Peyer's patch (tissue), 4 donors: ENCODE measurements around the gene TSHZ3.

Source experiments
- CTCF ChIP-seq, 6 experiments: fragments of 450-650 bp in 4 of 6; fragments of 200-600 bp in 2 of 6; sonication (generic) in 1 of 6; IDR thresholded peaks; one replicate each; pipeline ENCODE4 v1.5.1; 2017 to 2019; ENCODE audit warnings: antibody characterized with exemption in 6 of 6, mild to moderate bottlenecking in 3 of 6, moderate library complexity in 1 of 6
- POLR2A ChIP-seq, 2 donors: fragments of 450-650 bp; IDR thresholded peaks; one replicate each; pipeline ENCODE4 v1.5.1; 2017; ENCODE audit warnings: antibody characterized with exemption in 2 of 2, mild to moderate bottlenecking in 2 of 2, moderate library complexity in 2 of 2

DNA sequence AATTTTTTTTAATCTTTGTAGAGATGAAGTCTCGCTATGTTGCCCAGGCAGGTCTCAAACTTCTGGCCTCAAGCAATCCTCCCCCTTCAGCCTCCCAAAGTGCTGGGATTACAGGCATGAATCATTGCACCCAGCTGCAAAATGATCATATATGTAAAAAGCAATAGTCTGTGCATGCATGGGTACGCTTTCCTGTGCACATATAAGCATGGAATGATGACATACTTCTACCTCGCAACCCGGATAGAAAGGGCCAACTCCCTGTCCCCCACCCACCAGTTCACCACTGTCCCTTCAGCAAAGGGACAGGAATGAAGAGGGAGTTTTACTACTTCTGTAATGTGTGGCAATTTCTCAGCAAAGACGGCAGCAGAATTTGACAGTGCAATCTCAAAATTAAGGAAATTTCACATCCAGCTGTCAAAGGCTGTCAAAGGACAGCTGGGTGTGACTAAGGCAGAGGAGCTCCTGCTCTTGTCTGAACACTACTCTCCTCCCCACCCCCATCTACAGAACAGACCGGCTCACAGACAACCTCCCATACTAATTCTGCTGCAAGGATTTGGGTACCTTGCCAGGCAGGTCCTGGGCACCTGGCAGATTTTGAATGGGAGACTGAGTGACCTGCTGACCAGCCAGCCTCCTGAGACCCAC is 95.6 kb downstream of the TSHZ3 start:
- TF ChIP-seq CTCF (IDR thresholded peaks at IDR 0.05) (no peak), POLR2A (IDR thresholded peaks at IDR 0.05) (no peak)
